HepG2 (cell line): Measurements from ENCODE around the gene PACS1. TPM values are rescaled to one million over a fixed set of nuclear protein-coding genes. Genes with fewer than 3 reads are reported as not detected.

Experiments
- ARNT2 ChIP-seq: sonication (generic); formaldehyde crosslinking; IDR thresholded peaks from 2 replicates; pipeline ENCODE4 v1.8.0; 2022; ENCODE audit warnings: mild to moderate bottlenecking, low read depth, missing genetic modification reagents, moderate library complexity
- GPN1 ChIP-seq: sonication (generic); formaldehyde crosslinking; IDR thresholded peaks from 2 replicates; pipeline ENCODE4 v1.5.1; 2020; ENCODE audit warnings: missing genetic modification reagents, borderline replicate concordance
- MXD4 ChIP-seq: IDR thresholded peaks from 2 replicates; pipeline ENCODE4 v1.6.1; 2016; ENCODE audit warnings: mild to moderate bottlenecking, missing biosample characterization, missing genetic modification reagents
- PPARG ChIP-seq: conservative IDR thresholded peaks from 2 replicates; pipeline ENCODE4 v1.6.1; 2016; ENCODE audit warnings: missing biosample characterization, missing genetic modification reagents
- SOX6 ChIP-seq, 2 experiments: fragments of 450-650 bp in 1 of 2; sonication (generic) in 1 of 2; formaldehyde crosslinking in 1 of 2; IDR thresholded peaks; 2 replicates each; pipeline versions ENCODE4 v1.4.0 to v1.6.1; 2017 to 2020; ENCODE audit warnings: antibody characterized with exemption in 1 of 2, mild to moderate bottlenecking in 1 of 2, missing genetic modification reagents in 1 of 2
- ZBTB8A ChIP-seq: sonication (generic); formaldehyde crosslinking; IDR thresholded peaks from 2 replicates; pipeline ENCODE4 v1.4.0; 2020; ENCODE audit warnings: mild to moderate bottlenecking, low read depth, missing genetic modification reagents, borderline replicate concordance
- ZNF225 ChIP-seq: sonication (generic); formaldehyde crosslinking; IDR thresholded peaks from 2 replicates; pipeline ENCODE4 v1.4.0; 2020; ENCODE audit warnings: mild to moderate bottlenecking, missing genetic modification reagents
- ZNF484 ChIP-seq: sonication (generic); formaldehyde crosslinking; IDR thresholded peaks from 2 replicates; pipeline ENCODE4 v1.5.1; 2020; ENCODE audit warnings: mild to moderate bottlenecking, low read depth, missing genetic modification reagents, borderline replicate concordance
- ZNF549 ChIP-seq: sonication (generic); formaldehyde crosslinking; IDR thresholded peaks from 2 replicates; pipeline ENCODE4 v1.5.0; 2020; ENCODE audit warnings: missing genetic modification reagents
- ZNF598 ChIP-seq: sonication (generic); formaldehyde crosslinking; IDR thresholded peaks from 2 replicates; pipeline ENCODE4 v1.5.1; 2020; ENCODE audit warnings: mild to moderate bottlenecking, missing genetic modification reagents, borderline replicate concordance
- ZNF7 ChIP-seq: IDR thresholded peaks from 2 replicates; pipeline ENCODE4 v1.6.1; 2016; ENCODE audit warnings: missing biosample characterization, missing genetic modification reagents
- polyA plus RNA-seq, 8 experiments: library from polyadenylated mRNA; depleted of rRNA in 3 of 8; stranded (reverse) in 7 of 8; unstranded in 1 of 8; fragments of >200 nt; fragmentation: Illumina TruSeq in 4 of 8; extraction: Trizol in 4 of 8; gene quantifications; 2 replicates each; pipeline versions ENCODE4 v1.2.1 to v1.2.3, GENCODE V29; 2011 to 2016; ENCODE audit warnings: low read depth in 4 of 8, missing spikeins in 1 of 8, mixed read lengths in 1 of 8; ENCODE audit not compliant: insufficient read depth in 1 of 8
- total RNA-seq, 5 experiments: library from RNA; depleted of rRNA; stranded (reverse); fragments of >200 nt; fragmentation: Illumina TruSeq; extraction: Trizol; gene quantifications; 2 replicates each; pipeline ENCODE4 v1.2.3, GENCODE V29; 2016; ENCODE audit warnings: low read depth in 1 of 5
- TF ChIP-seq, protein P1 (sequence below), 2 experiments: sonication (generic) in 1 of 2; formaldehyde crosslinking in 1 of 2; IDR thresholded peaks; 2 replicates each; pipeline versions ENCODE4 v1.4.0 to v1.6.1; 2016 to 2020; ENCODE audit warnings: borderline replicate concordance in 1 of 2, low read depth in 1 of 2, mild to moderate bottlenecking in 1 of 2, missing genetic modification reagents in 1 of 2
- TF ChIP-seq, protein P2 (sequence below): sonication (generic); formaldehyde crosslinking; IDR thresholded peaks from 2 replicates; pipeline ENCODE4 v1.5.0; 2020; ENCODE audit warnings: mild to moderate bottlenecking, missing genetic modification reagents
- TF ChIP-seq, protein P3 (sequence below): sonication (generic); formaldehyde crosslinking; conservative IDR thresholded peaks from 2 replicates; pipeline ENCODE4 v1.8.1; 2023; ENCODE audit warnings: missing genetic modification reagents
- TF ChIP-seq, protein P4 (sequence below): sonication (generic); formaldehyde crosslinking; IDR thresholded peaks from 2 replicates; pipeline ENCODE4 v1.5.0; 2020; ENCODE audit warnings: mild to moderate bottlenecking, missing genetic modification reagents, borderline replicate concordance

PACS1 gene
- total and polyA plus RNA-seq, 2 of the 13 experiments (the other 11 are each of a cell fraction or from before 2014, with no cell fraction given): 7.6 to 8.6 TPM

DNA sequence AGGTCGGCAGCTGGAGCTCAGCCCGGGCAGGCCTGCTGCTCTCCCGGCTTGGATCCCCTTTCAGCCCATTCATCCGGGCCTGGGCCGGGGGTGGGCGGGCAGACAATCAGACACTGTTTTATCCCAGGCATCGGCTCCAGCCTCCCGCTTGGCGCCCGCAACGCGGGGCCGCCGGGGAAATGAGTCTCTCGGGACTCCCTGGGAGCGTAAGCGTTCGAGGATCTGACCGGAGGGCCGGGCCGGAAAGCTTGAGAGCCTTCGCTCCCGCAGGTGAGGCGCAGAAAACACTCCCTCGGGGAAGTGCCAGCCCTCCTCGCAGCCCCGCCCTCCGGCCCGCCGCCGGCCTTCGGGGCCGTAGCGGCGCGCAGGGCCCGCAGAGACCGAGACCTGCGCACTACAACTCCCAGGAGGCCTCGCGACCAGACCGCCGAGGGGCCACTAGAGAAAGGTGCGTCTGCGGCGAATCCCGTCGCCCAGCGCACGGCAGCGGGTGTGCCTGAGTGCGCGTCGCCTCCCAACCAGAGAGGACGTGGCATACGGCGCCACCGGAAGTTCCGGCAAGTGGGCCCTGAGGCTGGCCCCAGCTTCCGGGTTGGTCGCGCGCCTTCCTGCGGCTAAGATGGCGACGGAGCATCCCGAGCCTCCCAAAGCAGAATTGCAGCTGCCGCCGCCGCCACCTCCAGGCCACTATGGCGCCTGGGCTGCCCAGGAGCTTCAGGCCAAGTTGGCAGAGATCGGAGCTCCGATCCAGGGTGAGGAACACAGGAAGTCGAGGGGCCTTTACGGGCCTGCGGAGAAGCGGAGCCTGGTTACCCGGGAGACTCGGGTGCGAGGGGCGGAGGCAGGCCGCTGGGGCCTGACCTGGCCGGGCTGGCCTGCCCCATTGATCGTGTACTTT, 18.1 kb upstream of the PACS1 start, which contains the start of gene SF3B2 (continued):
- TF ChIP-seq ZNF598 (CRISPR knock-in tag): peak; percentile 88
- no peak for TF ChIP-seq PPARG
- TF ChIP-seq ARNT2: peak; percentile 78
- TF ChIP-seq ZBTB8A (CRISPR knock-in tag): no peak
- peak; percentile 62 for TF ChIP-seq MXD4 (CRISPR knock-in tag)
- TF ChIP-seq GPN1 (CRISPR knock-in tag): no peak; the same call in 1 of the 2 replicates
- TF ChIP-seq, protein P1, sequence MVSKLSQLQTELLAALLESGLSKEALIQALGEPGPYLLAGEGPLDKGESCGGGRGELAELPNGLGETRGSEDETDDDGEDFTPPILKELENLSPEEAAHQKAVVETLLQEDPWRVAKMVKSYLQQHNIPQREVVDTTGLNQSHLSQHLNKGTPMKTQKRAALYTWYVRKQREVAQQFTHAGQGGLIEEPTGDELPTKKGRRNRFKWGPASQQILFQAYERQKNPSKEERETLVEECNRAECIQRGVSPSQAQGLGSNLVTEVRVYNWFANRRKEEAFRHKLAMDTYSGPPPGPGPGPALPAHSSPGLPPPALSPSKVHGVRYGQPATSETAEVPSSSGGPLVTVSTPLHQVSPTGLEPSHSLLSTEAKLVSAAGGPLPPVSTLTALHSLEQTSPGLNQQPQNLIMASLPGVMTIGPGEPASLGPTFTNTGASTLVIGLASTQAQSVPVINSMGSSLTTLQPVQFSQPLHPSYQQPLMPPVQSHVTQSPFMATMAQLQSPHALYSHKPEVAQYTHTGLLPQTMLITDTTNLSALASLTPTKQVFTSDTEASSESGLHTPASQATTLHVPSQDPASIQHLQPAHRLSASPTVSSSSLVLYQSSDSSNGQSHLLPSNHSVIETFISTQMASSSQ (IDR thresholded peaks at IDR 0.05; ENCODE audit: low read depth): no peak
- TF ChIP-seq, protein P1 (CRISPR knock-in tag; IDR thresholded peaks at IDR 0.05; ENCODE audit: borderline replicate concordance): peak; percentile 81; the same call in 1 of the 2 replicates
- TF ChIP-seq, protein P2, sequence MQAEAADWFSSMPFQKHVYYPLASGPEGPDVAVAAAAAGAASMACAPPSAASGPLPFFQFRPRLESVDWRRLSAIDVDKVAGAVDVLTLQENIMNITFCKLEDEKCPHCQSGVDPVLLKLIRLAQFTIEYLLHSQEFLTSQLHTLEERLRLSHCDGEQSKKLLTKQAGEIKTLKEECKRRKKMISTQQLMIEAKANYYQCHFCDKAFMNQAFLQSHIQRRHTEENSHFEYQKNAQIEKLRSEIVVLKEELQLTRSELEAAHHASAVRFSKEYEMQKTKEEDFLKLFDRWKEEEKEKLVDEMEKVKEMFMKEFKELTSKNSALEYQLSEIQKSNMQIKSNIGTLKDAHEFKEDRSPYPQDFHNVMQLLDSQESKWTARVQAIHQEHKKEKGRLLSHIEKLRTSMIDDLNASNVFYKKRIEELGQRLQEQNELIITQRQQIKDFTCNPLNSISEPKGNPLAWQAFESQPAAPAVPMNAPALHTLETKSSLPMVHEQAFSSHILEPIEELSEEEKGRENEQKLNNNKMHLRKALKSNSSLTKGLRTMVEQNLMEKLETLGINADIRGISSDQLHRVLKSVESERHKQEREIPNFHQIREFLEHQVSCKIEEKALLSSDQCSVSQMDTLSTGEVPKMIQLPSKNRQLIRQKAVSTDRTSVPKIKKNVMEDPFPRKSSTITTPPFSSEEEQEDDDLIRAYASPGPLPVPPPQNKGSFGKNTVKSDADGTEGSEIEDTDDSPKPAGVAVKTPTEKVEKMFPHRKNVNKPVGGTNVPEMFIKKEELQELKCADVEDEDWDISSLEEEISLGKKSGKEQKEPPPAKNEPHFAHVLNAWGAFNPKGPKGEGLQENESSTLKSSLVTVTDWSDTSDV (CRISPR knock-in tag): no peak
- TF ChIP-seq ZNF7 (CRISPR knock-in tag): no peak
- no peak for TF ChIP-seq SOX6 (IDR thresholded peaks at IDR 0.05)
- TF ChIP-seq SOX6 (CRISPR knock-in tag; IDR thresholded peaks at IDR 0.05): peak; percentile 47; the same call in 1 of the 2 replicates
- TF ChIP-seq, protein P3, sequence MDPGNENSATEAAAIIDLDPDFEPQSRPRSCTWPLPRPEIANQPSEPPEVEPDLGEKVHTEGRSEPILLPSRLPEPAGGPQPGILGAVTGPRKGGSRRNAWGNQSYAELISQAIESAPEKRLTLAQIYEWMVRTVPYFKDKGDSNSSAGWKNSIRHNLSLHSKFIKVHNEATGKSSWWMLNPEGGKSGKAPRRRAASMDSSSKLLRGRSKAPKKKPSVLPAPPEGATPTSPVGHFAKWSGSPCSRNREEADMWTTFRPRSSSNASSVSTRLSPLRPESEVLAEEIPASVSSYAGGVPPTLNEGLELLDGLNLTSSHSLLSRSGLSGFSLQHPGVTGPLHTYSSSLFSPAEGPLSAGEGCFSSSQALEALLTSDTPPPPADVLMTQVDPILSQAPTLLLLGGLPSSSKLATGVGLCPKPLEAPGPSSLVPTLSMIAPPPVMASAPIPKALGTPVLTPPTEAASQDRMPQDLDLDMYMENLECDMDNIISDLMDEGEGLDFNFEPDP (CRISPR knock-in tag): no peak
- no peak; the same call in 1 of the 2 replicates for TF ChIP-seq ZNF549 (CRISPR knock-in tag)
- no peak for TF ChIP-seq ZNF484 (CRISPR knock-in tag)
- TF ChIP-seq ZNF225 (CRISPR knock-in tag): peak; percentile 84
- TF ChIP-seq, protein P4, sequence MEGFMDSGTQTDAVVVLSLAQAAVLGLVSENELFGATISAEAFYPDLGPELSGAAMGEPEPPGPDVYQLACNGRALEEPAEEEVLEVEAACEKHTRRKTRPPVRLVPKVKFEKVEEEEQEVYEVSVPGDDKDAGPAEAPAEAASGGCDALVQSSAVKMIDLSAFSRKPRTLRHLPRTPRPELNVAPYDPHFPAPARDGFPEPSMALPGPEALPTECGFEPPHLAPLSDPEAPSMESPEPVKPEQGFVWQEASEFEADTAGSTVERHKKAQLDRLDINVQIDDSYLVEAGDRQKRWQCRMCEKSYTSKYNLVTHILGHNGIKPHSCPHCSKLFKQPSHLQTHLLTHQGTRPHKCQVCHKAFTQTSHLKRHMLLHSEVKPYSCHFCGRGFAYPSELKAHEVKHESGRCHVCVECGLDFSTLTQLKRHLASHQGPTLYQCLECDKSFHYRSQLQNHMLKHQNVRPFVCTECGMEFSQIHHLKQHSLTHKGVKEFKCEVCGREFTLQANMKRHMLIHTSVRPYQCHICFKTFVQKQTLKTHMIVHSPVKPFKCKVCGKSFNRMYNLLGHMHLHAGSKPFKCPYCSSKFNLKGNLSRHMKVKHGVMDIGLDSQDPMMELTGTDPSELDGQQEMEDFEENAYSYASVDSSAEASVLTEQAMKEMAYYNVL (CRISPR knock-in tag): peak; percentile 36; the same call in 1 of the 2 replicates
